ENCODE results near the gene KIF3C. TPM values are rescaled to one million over a fixed set of nuclear protein-coding genes. Genes with fewer than 3 reads are reported as not detected.

KIF3C gene
- total and polyA plus RNA-seq, 2 of the 4 experiments (the other 2 are of a cell fraction): 8.3 to 15.4 TPM

- in situ Hi-C loops (cut with MboI; ENCODE audit: low sequenced_read_pairs): no loop called here
- peak overlapping the region; percentile 84 for H3K4me3 ChIP-seq (ENCODE audit: insufficient read depth, low read depth, low read length)
- ATAC-seq (ENCODE audit: low read depth) (peak; percentile 53), DNase-seq (no peak)
- H3K14ac ChIP-seq (replicated peaks; ENCODE audit: low read depth, low read length): peak overlapping the region; percentile 25; the same call in 1 of the 2 replicates
- H3K9ac ChIP-seq (ENCODE audit: low read depth, low read length): peak overlapping the region; percentile 64
- H4K20me1 ChIP-seq (ENCODE audit: insufficient read depth, low read length): peaks cover 15% of the 10 kb centered on the region; the same call in 1 of the 2 replicates
- dilution Hi-C loops (cut with HindIII; ENCODE audit: low sequenced_read_pairs, unreplicated experiment): no loop called here
- H3K27me3 ChIP-seq (ENCODE audit: control insufficient read depth, insufficient read depth, low read length): no peaks in the 10 kb centered on the region
- peaks cover 4% of the 10 kb centered on the region; the same call in 1 of the 2 replicates for H3K36me3 ChIP-seq (ENCODE audit: control insufficient read depth, insufficient read depth, low read length)
- no peak overlapping the region for H2BK20ac ChIP-seq (ENCODE audit: low read depth, low read length)
- BruUV-seq (replicated peaks): TSS peak; percentile 65
- H2AK9ac ChIP-seq (replicated peaks; ENCODE audit: low read depth, low read length, poor library complexity): peak overlapping the region; percentile 97
- no peak overlapping the region for H3K18ac ChIP-seq (ENCODE audit: low read depth, low read length)
- H2BK15ac ChIP-seq (ENCODE audit: low read depth, low read length): no peak overlapping the region
- WGBS, 2 experiments (ENCODE audit: extremely low coverage in 2 of 2, insufficient read length in 1 of 2): 8% methylated on average over 21 of the region's 44 CpGs; no CpG with 5 or more reads in 1 of the 2 experiments
- H4K91ac ChIP-seq (ENCODE audit: insufficient read depth, low read depth, low read length): peak overlapping the region; percentile 18
- H4K5ac ChIP-seq (ENCODE audit: low read depth, low read length): no peak overlapping the region; the same call in 1 of the 2 replicates
- H3K79me1 ChIP-seq (ENCODE audit: low read depth in 1 of 2, low read length in 2 of 2): peaks cover 16 to 51% of the 10 kb centered on the region in 2 experiments
- no peak overlapping the region; the same call in 1 of the 2 replicates for H2AK5ac ChIP-seq (ENCODE audit: low read depth, low read length)
- H3K23ac ChIP-seq (ENCODE audit: low read depth, low read length): 0 out of 2 replicates have a peak overlapping the region, but pooled peaks have one; percentile 66
- H3K4me2 ChIP-seq (ENCODE audit: low read depth, low read length): peak overlapping the region; percentile 81
- H3K4me1 ChIP-seq (ENCODE audit: control insufficient read depth, insufficient read depth, low read length): peaks cover 30% of the 10 kb centered on the region
- H3K9me1 ChIP-seq (ENCODE audit: insufficient read depth, low read length): peaks cover 9% of the 10 kb centered on the region; the same call in 1 of the 2 replicates
- peak overlapping the region; percentile 2 for H2BK5ac ChIP-seq (ENCODE audit: low read depth, low read length, poor library complexity, severe bottlenecking)
- ChIA-PET CTCF (no interaction called here), POLR2A (ENCODE audit: unreplicated experiment) (no interaction called here)
- H2BK120ac ChIP-seq (ENCODE audit: low read depth, low read length): no peak overlapping the region
- TF ChIP-seq FOS (IDR thresholded peaks at IDR 0.05; ENCODE audit: low read depth, low read length) (no peak), MXI1 (IDR thresholded peaks at IDR 0.05; ENCODE audit: borderline replicate concordance, low read depth, low read length) (peak; percentile 10; the same call in 1 of the 2 replicates)
- H3K27ac ChIP-seq (ENCODE audit: insufficient read depth, low read length): peak overlapping the region; percentile 19; the same call in 1 of the 2 replicates
- intact Hi-C loops (cut with micrococcal nuclease): no loop called here
- H3K9me3 ChIP-seq (ENCODE audit: control insufficient read depth, insufficient read depth, low read length): no peaks in the 10 kb centered on the region
- peak overlapping the region; percentile 98 for H2AFZ ChIP-seq (replicated peaks; ENCODE audit: low read length, poor library complexity)
- H3K4ac ChIP-seq (ENCODE audit: low read depth, low read length): peak overlapping the region; percentile 49
- peak overlapping the region; percentile 36 to 62; a peak in 2 of 4 replicates for H4K8ac ChIP-seq (ENCODE audit: low read depth in 2 of 2, low read length in 2 of 2)
- no peak overlapping the region for H3K56ac ChIP-seq (ENCODE audit: extremely low read depth, insufficient read depth, low read length)
Observed at GRCh38 chr2:25981596-25982272, 563 bp downstream of the KIF3C start.

Measured in IMR-90 (cell line).